Measurements from ENCODE around the gene LMO7. TPM values are rescaled to one million over a fixed set of nuclear protein-coding genes. Genes with fewer than 3 reads are reported as not detected.

LMO7 gene
- total RNA-seq, 6 experiments from 2014 or later = 682 to 843 (median 813) TPM

DNA sequence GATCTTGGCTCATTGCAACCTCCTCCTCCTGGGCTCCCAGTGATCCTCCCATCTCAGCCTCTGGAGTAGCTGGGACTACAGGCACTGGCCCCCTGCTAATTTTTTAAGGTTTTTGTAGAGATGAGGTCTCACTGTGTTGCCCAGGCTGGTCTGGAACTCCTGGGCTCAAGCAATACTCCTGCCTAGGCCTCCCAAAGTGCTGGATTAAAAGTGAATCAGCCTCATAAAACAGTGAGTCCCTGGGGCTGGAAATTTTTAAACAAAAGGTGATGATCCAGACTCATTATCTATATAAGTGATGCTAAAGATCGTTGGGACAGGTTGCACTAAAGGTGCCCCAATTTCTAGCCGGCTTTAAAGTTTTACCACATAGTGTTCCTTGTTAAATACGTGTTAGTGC lies 112.7 kb downstream of the LMO7 start:
- H3K4me3 Mint-ChIP-seq = peak overlapping the region; percentile 44; the same call in 1 of the 2 replicates
- H3K9me3 Mint-ChIP-seq = peaks cover 32% of the 10 kb centered on the region
- H3K27me3 Mint-ChIP-seq (ENCODE audit: insufficient read depth) = peaks cover 51% of the 10 kb centered on the region
- H3K4me1 Mint-ChIP-seq (ENCODE audit: low read depth) = peaks cover 94% of the 10 kb centered on the region
- peak overlapping the region; percentile 70 for H3K27ac Mint-ChIP-seq
- no peak for DNase-seq
- no peak for TF ChIP-seq CTCF (IDR thresholded peaks at IDR 0.05)
- peaks cover 60% of the 10 kb centered on the region for H3K36me3 Mint-ChIP-seq (ENCODE audit: low read depth)

GRCh38 chr13:75749407-75749806 lies 113.3 kb downstream of the LMO7 start:
- no peak for DNase-seq
- H3K4me1 Mint-ChIP-seq (ENCODE audit: low read depth) = peaks cover 94% of the 10 kb centered on the region
- H3K27ac Mint-ChIP-seq = peak overlapping the region; percentile 70
- peaks cover 60% of the 10 kb centered on the region for H3K36me3 Mint-ChIP-seq (ENCODE audit: low read depth)
- peaks cover 46% of the 10 kb centered on the region for H3K27me3 Mint-ChIP-seq (ENCODE audit: insufficient read depth)
- H3K9me3 Mint-ChIP-seq = peaks cover 32% of the 10 kb centered on the region
- no peak for TF ChIP-seq CTCF (IDR thresholded peaks at IDR 0.05)
- H3K4me3 Mint-ChIP-seq = peak overlapping the region; percentile 44; the same call in 1 of the 2 replicates

DNA sequence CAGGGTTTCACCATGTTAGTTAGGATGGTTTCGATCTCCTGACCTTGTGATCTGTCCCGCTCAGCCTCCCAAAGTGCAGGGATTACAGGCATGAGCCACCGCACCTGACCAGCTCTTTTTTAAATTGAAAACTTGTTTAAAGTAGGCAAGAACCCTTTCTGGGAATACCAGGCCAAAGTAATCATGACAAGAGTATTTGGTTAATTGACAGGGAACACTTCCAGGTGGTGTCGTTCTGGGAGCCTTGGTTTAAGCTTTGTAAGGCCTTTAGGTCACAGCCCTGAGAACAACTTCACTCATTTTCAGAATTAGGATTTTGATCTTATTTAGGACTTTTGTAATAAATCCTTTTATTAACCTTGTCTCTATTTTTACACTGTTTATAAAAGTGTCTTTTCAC lies 115.2 kb downstream of the LMO7 start:
- peak overlapping the region; percentile 15; the same call in 1 of the 2 replicates for H3K4me3 Mint-ChIP-seq
- peaks cover 34% of the 10 kb centered on the region for H3K27me3 Mint-ChIP-seq (ENCODE audit: insufficient read depth)
- peaks cover 94% of the 10 kb centered on the region for H3K4me1 Mint-ChIP-seq (ENCODE audit: low read depth)
- no peak for TF ChIP-seq CTCF (IDR thresholded peaks at IDR 0.05)
- no peak overlapping the region for H3K27ac Mint-ChIP-seq
- H3K9me3 Mint-ChIP-seq = peaks cover 26% of the 10 kb centered on the region
- DNase-seq = no peak
- peaks cover 62% of the 10 kb centered on the region for H3K36me3 Mint-ChIP-seq (ENCODE audit: low read depth)

- peaks cover 21% of the 10 kb centered on the region for H3K9me3 Mint-ChIP-seq
- peaks cover 30% of the 10 kb centered on the region for H3K27me3 Mint-ChIP-seq (ENCODE audit: insufficient read depth)
- peaks cover 63% of the 10 kb centered on the region for H3K36me3 Mint-ChIP-seq (ENCODE audit: low read depth)
- no peak for DNase-seq
- no peak for TF ChIP-seq CTCF (IDR thresholded peaks at IDR 0.05)
- H3K4me3 Mint-ChIP-seq = peak overlapping the region; percentile 20; the same call in 1 of the 2 replicates
- H3K27ac Mint-ChIP-seq = peak overlapping the region; percentile 19; the same call in 1 of the 2 replicates
- H3K4me1 Mint-ChIP-seq (ENCODE audit: low read depth) = peaks cover 96% of the 10 kb centered on the region
These were observed 116.7 kb downstream of the LMO7 start for GRCh38 chr13:75752826-75753225.

GRCh38 chr13:75754936-75755335 lies 118.8 kb downstream of the LMO7 start:
- TF ChIP-seq CTCF (IDR thresholded peaks at IDR 0.05) = no peak
- Mint-ChIP-seq H3K27ac (0 out of 2 replicates have a peak overlapping the region, but pooled peaks have one; percentile 40), H3K4me1 (ENCODE audit: low read depth) (peaks cover 96% of the 10 kb centered on the region), H3K4me3 (peak overlapping the region; percentile 32; the same call in 1 of the 2 replicates), H3K27me3 (ENCODE audit: insufficient read depth) (peaks cover 28% of the 10 kb centered on the region), H3K9me3 (peaks cover 20% of the 10 kb centered on the region), H3K36me3 (ENCODE audit: low read depth) (peaks cover 74% of the 10 kb centered on the region)
- no peak for DNase-seq
